Omental fat pad (tissue), 4 donors: ENCODE measurements around the gene PRMT5. TPM values are rescaled to one million over a fixed set of nuclear protein-coding genes. Genes with fewer than 3 reads are reported as not detected.
"Not testable (repeated sequence)": the region's sequence is repeated elsewhere in the genome, so short reads cannot be mapped to it uniquely, and the experiment has no call there.

Experiments used
- ATAC-seq: fragments of 150-250 bp; one replicate; pipeline ENCODE4 v1.9.1; 2016; ENCODE audit warnings: mild to moderate bottlenecking, moderate library complexity; ENCODE audit not compliant: low FRiP score
- DNase-seq: peaks from one replicate; pipeline ENCODE4 v3.0.0-alpha.2; 2019; ENCODE audit warnings: low spot score
- CTCF ChIP-seq, 3 donors: fragments of 450-650 bp; IDR thresholded peaks; one replicate each; pipeline ENCODE4 v1.5.1; 2016 to 2017; ENCODE audit warnings: antibody characterized with exemption in 3 of 3, mild to moderate bottlenecking in 3 of 3, moderate library complexity in 2 of 3
- total RNA-seq, 4 donors: library from RNA; depleted of rRNA; stranded (reverse); fragments of >200 nt; gene quantifications; one replicate each; pipeline ENCODE4 v1.1.0, GENCODE V29; 2016

The PRMT5 gene
- total RNA-seq, 4 donors from 2014 or later: 38.8 to 54.9 (median 49.6) TPM

GRCh38 chr14:22955702-22956569 lies 26.8 kb upstream of the PRMT5 start:
- no peak for ATAC-seq
- TF ChIP-seq CTCF (IDR thresholded peaks at IDR 0.05): no peak
- no peak for DNase-seq

- TF ChIP-seq CTCF (IDR thresholded peaks at IDR 0.05): no peak
- ATAC-seq: no peak
- DNase-seq: no peak
These were observed 23.2 kb upstream of the PRMT5 start for GRCh38 chr14:22952418-22952817.

GRCh38 chr14:22951795-22952194 lies 22.6 kb upstream of the PRMT5 start:
- not testable (repeated sequence) for ATAC-seq, DNase-seq

GRCh38 chr14:22945642-22946041 lies 16.5 kb upstream of the PRMT5 start:
- DNase-seq (no peak), ATAC-seq (no peak)
- TF ChIP-seq CTCF (IDR thresholded peaks at IDR 0.05): no peak

- DNase-seq (no peak), ATAC-seq (no peak)
- TF ChIP-seq CTCF (IDR thresholded peaks at IDR 0.05): no peak
These were observed 10.5 kb upstream of the PRMT5 start for GRCh38 chr14:22939684-22940083.

- ATAC-seq: no peak
- no peak for TF ChIP-seq CTCF (IDR thresholded peaks at IDR 0.05)
- DNase-seq: no peak
These were observed 6.0 kb upstream of the PRMT5 start for GRCh38 chr14:22935156-22935555.

- no peak for TF ChIP-seq CTCF (IDR thresholded peaks at IDR 0.05)
- no peak for ATAC-seq
- DNase-seq: no peak
These were observed 3.0 kb upstream of the PRMT5 start for GRCh38 chr14:22932146-22932545.
